HCT116 (cell line): ENCODE measurements around the gene ZNF775. TPM values are rescaled to one million over a fixed set of nuclear protein-coding genes. Genes with fewer than 3 reads are reported as not detected.

Source experiments
- ATAC-seq: fragments of 200-7000 bp; cut with Tn5 transposase; 2 replicates; pipeline ENCODE4 v1.9.1; 2020; ENCODE audit warnings: mild to moderate bottlenecking, moderate library complexity
- BruUV-seq: library from RNA; stranded (reverse); fragments of 400-500 nt; replicated peaks from 2 replicates; lab custom pipeline; 2021; lab: Mats Ljungman, UMichigan
- CTCF ChIA-PET: fragments of 300-600 bp; sonication (Branson Sonifier 250); formaldehyde crosslinking; loops from one replicate; lab custom pipeline; 2021; ENCODE audit warnings: antibody characterized with exemption; lab: Charles Lee
- POLR2A ChIA-PET: fragments of 300-600, 350-600 bp; sonication (Branson Sonifier 250); formaldehyde crosslinking; loops from one replicate; lab custom pipeline; 2021; ENCODE audit warnings: antibody characterized with exemption; lab: Charles Lee
- RAD21 ChIA-PET, 2 experiments: fragments of 300-600 bp; sonication (Branson Sonifier 250); formaldehyde crosslinking; loops; one replicate each; lab custom pipeline; 2023; ENCODE audit warnings: low total read pairs in 2 of 2; ENCODE audit not compliant: uncharacterized antibody in 2 of 2, unreplicated experiment in 2 of 2, low non-redundant PET in 1 of 2; lab: Charles Lee
- DNase-seq: peaks from one replicate; pipeline ENCODE4 v3.0.0-alpha.2; 2010; ENCODE audit warnings: low read depth, low spot score
- H2AFZ ChIP-seq: fragments of 200-600 bp; shearing (Covaris generic), sonication (generic); 2 replicates; pipeline ENCODE4 v1.6.1; 2017; ENCODE audit warnings: low read depth, mixed run types, mixed read lengths, antibody characterized with exemption, low read length; ENCODE audit not compliant: poor library complexity, severe bottlenecking
- H3K27ac ChIP-seq: 2 replicates; pipeline ENCODE4 v1.5.1; 2012; ENCODE audit warnings: low read depth, low read length
- H3K27me3 ChIP-seq: fragments of 200-600 bp; sonication (generic); 2 replicates; pipeline ENCODE4 v1.6.1; 2016; ENCODE audit warnings: mixed run types, low read length, mixed read lengths; ENCODE audit not compliant: insufficient read depth
- H3K36me3 ChIP-seq, 2 experiments: fragments of 200-500 bp in 1 of 2; fragments of 200-600 bp in 1 of 2; sonication (Bioruptor generic) in 1 of 2; sonication (generic) in 1 of 2; 2 replicates each; pipeline versions ENCODE4 v1.5.1 to v1.6.1; 2014 to 2016; ENCODE audit warnings: low read length in 2 of 2, inconsistent platforms in 1 of 2, mixed read lengths in 1 of 2, mixed run types in 1 of 2; ENCODE audit not compliant: insufficient read depth in 2 of 2, control insufficient read depth in 1 of 2
- H3K4me1 ChIP-seq, 2 experiments: fragments of 200-600 bp in 1 of 2; sonication (generic) in 1 of 2; 2 replicates each; pipeline versions ENCODE4 v1.5.1 to v1.6.1; 2012 to 2017; ENCODE audit warnings: low read length in 2 of 2, inconsistent platforms in 1 of 2, mild to moderate bottlenecking in 1 of 2, mixed read lengths in 1 of 2, mixed run types in 1 of 2, moderate library complexity in 1 of 2; ENCODE audit not compliant: insufficient read depth in 2 of 2, control insufficient read depth in 1 of 2
- H3K4me2 ChIP-seq: fragments of 200-600 bp; sonication (generic); 2 replicates; pipeline ENCODE4 v1.6.1; 2017; ENCODE audit warnings: mixed run types, low read length, mixed read lengths
- H3K4me3 ChIP-seq, 2 experiments: fragments of 200-600 bp in 1 of 2; sonication (generic) in 1 of 2; replicated peaks in 1 of 2; 2 replicates each; pipeline ENCODE4 v1.5.1; 2011 to 2016; ENCODE audit warnings: low read length in 2 of 2, control low read depth in 1 of 2, low read depth in 1 of 2, mild to moderate bottlenecking in 1 of 2, mixed read lengths in 1 of 2, mixed run types in 1 of 2
- H3K79me2 ChIP-seq: fragments of 200-600 bp; sonication (generic); 2 replicates; pipeline ENCODE4 v1.6.1; 2017; ENCODE audit warnings: mild to moderate bottlenecking, mixed run types, low read length, moderate library complexity, mixed read lengths; ENCODE audit not compliant: insufficient read depth
- H3K9ac ChIP-seq: fragments of 200-600 bp; sonication (generic); 2 replicates; pipeline ENCODE4 v1.6.1; 2016; ENCODE audit warnings: low read length, mixed read lengths
- H3K9me2 ChIP-seq: fragments of 200-600 bp; sonication (generic), shearing (Covaris generic); 2 replicates; pipeline ENCODE4 v1.6.1; 2017; ENCODE audit warnings: mixed run types, mild to moderate bottlenecking, moderate library complexity; ENCODE audit not compliant: insufficient read depth
- H3K9me3 ChIP-seq, 2 experiments: fragments of 200-500 bp in 1 of 2; fragments of 200-600 bp in 1 of 2; sonication (Bioruptor generic) in 1 of 2; sonication (generic) in 1 of 2; 2 replicates each; pipeline ENCODE4 v1.6.1; 2014 to 2017; ENCODE audit warnings: low read length in 2 of 2, mixed read lengths in 2 of 2, inconsistent platforms in 1 of 2, low read depth in 1 of 2, mild to moderate bottlenecking in 1 of 2, mixed run types in 1 of 2, moderate library complexity in 1 of 2; ENCODE audit not compliant: control insufficient read depth in 1 of 2, insufficient read depth in 1 of 2
- H4K20me1 ChIP-seq: fragments of 200-600 bp; sonication (generic), shearing (Covaris generic); 2 replicates; pipeline ENCODE4 v1.6.1; 2017; ENCODE audit warnings: mixed run types, mild to moderate bottlenecking, moderate library complexity; ENCODE audit not compliant: insufficient read depth
- EZH2phosphoT487 ChIP-seq: fragments of 200-600 bp; IDR thresholded peaks from 2 replicates; pipeline ENCODE4 v1.6.1; 2018; ENCODE audit warnings: antibody characterized with exemption, borderline replicate concordance
- FOSL1 ChIP-seq: IDR thresholded peaks from 2 replicates; pipeline ENCODE4 v1.6.1; 2012; ENCODE audit warnings: low read depth
- POLR2AphosphoS5 ChIP-seq: IDR thresholded peaks from 2 replicates; pipeline ENCODE4 v1.6.1; 2011; ENCODE audit warnings: mild to moderate bottlenecking, low read depth, low read length, moderate library complexity
- TCF7L2 ChIP-seq: IDR thresholded peaks from 2 replicates; pipeline ENCODE4 v1.7.0; 2011; ENCODE audit warnings: borderline replicate concordance, inconsistent platforms; ENCODE audit not compliant: insufficient read depth, insufficient read length; ENCODE audit errors: extremely low read depth
- ZBTB33 ChIP-seq: IDR thresholded peaks from 2 replicates; pipeline ENCODE4 v1.6.1; 2011; ENCODE audit warnings: mild to moderate bottlenecking, low read length, moderate library complexity; ENCODE audit not compliant: insufficient replicate concordance; ENCODE audit errors: extremely low read depth
- ZFX ChIP-seq: fragments of 450-650 bp; IDR thresholded peaks from 2 replicates; pipeline ENCODE4 v1.6.1; 2017
- intact Hi-C: fragments of 100-400 bp; cut with micrococcal nuclease; formaldehyde crosslinking; loops from 2 replicates; pipeline ENCODE4 v1.10.0; 2022
- total RNA-seq: library from RNA; stranded (reverse); gene quantifications from one replicate; pipeline ENCODE4 v1.2.1, GENCODE V29; 2021; ENCODE audit not compliant: unreplicated experiment

Gene ZNF775
- total RNA-seq, 1 experiment from 2014 or later: 4.5 TPM

- RAD21 ChIA-PET: no interaction called here
- no TSS peak for BruUV-seq
- intact Hi-C loops: no loop called here
- Histone ChIP-seq H3K9me3 (no peaks in the 10 kb centered on the region), H3K27me3 (no peaks in the 10 kb centered on the region), H2AFZ (no peak overlapping the region)
- TF ChIP-seq POLR2AphosphoS5: no peak
- no peak for TF ChIP-seq ZBTB33
- TF ChIP-seq FOSL1: no peak
- no peak for TF ChIP-seq TCF7L2
- TF ChIP-seq ZFX: no peak
- no peak for TF ChIP-seq EZH2phosphoT487
- TF ChIP-seq, all 23 proteins: peak for 0
- H3K9me2 ChIP-seq: no peaks in the 10 kb centered on the region
- H3K9ac ChIP-seq: no peak overlapping the region
- no peaks in the 10 kb centered on the region for H3K36me3 ChIP-seq
- ChIA-PET POLR2A (no interaction called here), CTCF (no interaction called here)
- H3K79me2 ChIP-seq: no peaks in the 10 kb centered on the region
- H3K4me2 ChIP-seq: no peak overlapping the region
- no peaks in the 10 kb centered on the region for H4K20me1 ChIP-seq
- DNase-seq (no peak), ATAC-seq (no peak)
- H3K4me1 ChIP-seq: peaks cover 4 to 12% of the 10 kb centered on the region in 2 experiments; a peak in 2 of 4 replicates
- H3K4me3 ChIP-seq: no peak overlapping the region
- H3K27ac ChIP-seq: no peak overlapping the region
Measured at GRCh38 chr7:150412016-150412415, 32.9 kb downstream of the ZNF775 start.
